Dedifferentiated amniotic fluid mesenchymal stem cell (primary cell): ENCODE data around the gene ITGB2.

ENCODE experiments used
- DNase-seq: peaks from one replicate; pipeline ENCODE4 v3.0.0-alpha.2; 2016; ENCODE audit errors: extremely low spot score

Gene ITGB2

GRCh38 chr21:44910229-44911067, 10.3 kb downstream of the ITGB2 start:
- no peak for DNase-seq

GRCh38 chr21:44909719-44910118, 11.0 kb downstream of the ITGB2 start:
- DNase-seq = no peak

GRCh38 chr21:44908908-44909307, 11.8 kb downstream of the ITGB2 start:
- DNase-seq = no peak

- DNase-seq = no peak
Measured at GRCh38 chr21:44907966-44908895, 12.5 kb downstream of the ITGB2 start.

GRCh38 chr21:44907225-44907965, 13.3 kb downstream of the ITGB2 start:
- no peak for DNase-seq

GRCh38 chr21:44905728-44906090, 15.0 kb downstream of the ITGB2 start:
- DNase-seq = no peak

- no peak for DNase-seq
Measured at GRCh38 chr21:44905016-44905727, 15.5 kb downstream of the ITGB2 start.

- DNase-seq = no peak
Measured at GRCh38 chr21:44904141-44904923, 16.4 kb downstream of the ITGB2 start.

GRCh38 chr21:44903689-44904088, 17.0 kb downstream of the ITGB2 start:
- DNase-seq = no peak

GRCh38 chr21:44903050-44903685, 17.5 kb downstream of the ITGB2 start:
- no peak for DNase-seq

- no peak for DNase-seq
Measured at GRCh38 chr21:44902268-44903049, 18.2 kb downstream of the ITGB2 start.

- no peak for DNase-seq
Measured at GRCh38 chr21:44901391-44902074, 19.2 kb downstream of the ITGB2 start.

- DNase-seq = no peak
Measured at GRCh38 chr21:44900559-44901251, 20.0 kb downstream of the ITGB2 start.

GRCh38 chr21:44899768-44900558, 20.7 kb downstream of the ITGB2 start:
- DNase-seq = no peak

GRCh38 chr21:44898851-44899767, 21.6 kb downstream of the ITGB2 start:
- DNase-seq = no peak

GRCh38 chr21:44898011-44898488, 22.6 kb downstream of the ITGB2 start:
- no peak for DNase-seq
